Kidney glomerular epithelial cell (primary cell): ENCODE measurements around the gene ZFAND2B.
"Not testable (repeated sequence)": the region's sequence is repeated elsewhere in the genome, so short reads cannot be mapped to it uniquely, and the experiment has no call there.

Source experiments
- DNase-seq: peaks from one replicate; lab custom pipeline; 2025; lab: John Stamatoyannopoulos, UW

The ZFAND2B gene

GRCh38 chr2:219175928-219176817 lies 30.4 kb upstream of the ZFAND2B start:
- peak; percentile 58 for DNase-seq

GRCh38 chr2:219176818-219177551 lies 29.6 kb upstream of the ZFAND2B start, which contains the start of gene CNPPD1:
CNPPD1 (minus strand) TSS chr2:219176925; CDS start chr2:219176828, 97 bp downstream.
- peak; percentile 80 for DNase-seq

GRCh38 chr2:219177552-219178376 lies 28.8 kb upstream of the ZFAND2B start, which contains the start of gene RETREG2:
RETREG2 (plus strand) TSS chr2:219178275; CDS start chr2:219178353, 78 bp downstream.
- DNase-seq: peak; percentile 82

- DNase-seq: no peak
Observed at GRCh38 chr2:219178377-219179175, 28.0 kb upstream of the ZFAND2B start.

- DNase-seq: no peak
Observed at GRCh38 chr2:219179601-219180465, 26.7 kb upstream of the ZFAND2B start.

- no peak for DNase-seq
Observed at GRCh38 chr2:219180961-219181360, 25.6 kb upstream of the ZFAND2B start.

GRCh38 chr2:219181531-219181930 lies 25.1 kb upstream of the ZFAND2B start:
- DNase-seq: no peak

GRCh38 chr2:219182331-219183150 lies 24.0 kb upstream of the ZFAND2B start:
- DNase-seq: no peak

- DNase-seq: no peak
Observed at GRCh38 chr2:219183151-219183772, 23.3 kb upstream of the ZFAND2B start.

- no peak for DNase-seq
Observed at GRCh38 chr2:219184121-219184520, 22.5 kb upstream of the ZFAND2B start.

- DNase-seq: no peak
Observed at GRCh38 chr2:219186754-219187456, 19.7 kb upstream of the ZFAND2B start.

GRCh38 chr2:219197388-219197787 lies 9.2 kb upstream of the ZFAND2B start:
- no peak for DNase-seq

GRCh38 chr2:219198974-219199373 lies 7.6 kb upstream of the ZFAND2B start:
- DNase-seq: no peak

- DNase-seq: no peak
Observed at GRCh38 chr2:219199470-219200211, 6.9 kb upstream of the ZFAND2B start.

- DNase-seq: not testable (repeated sequence)
Observed at GRCh38 chr2:219200502-219201326, 5.9 kb upstream of the ZFAND2B start.

GRCh38 chr2:219201331-219201730 lies 5.3 kb upstream of the ZFAND2B start:
- DNase-seq: not testable (repeated sequence)
